OCI-LY3 (cell line): ENCODE measurements around the gene TBC1D21.
"Not testable (repeated sequence)": the region's sequence is repeated elsewhere in the genome, so short reads cannot be mapped to it uniquely, and the experiment has no call there.

Source experiments
- H2AFZ ChIP-seq: fragments of 200-600, 300-600 bp; shearing (Covaris generic); 2 replicates; pipeline ENCODE4 v1.6.0; 2014; ENCODE audit warnings: antibody characterized with exemption, low read depth, low read length
- H3K27ac ChIP-seq: fragments of 200-600, 300-600 bp; sonication (generic); 2 replicates; pipeline ENCODE4 v1.5.1; 2014; ENCODE audit warnings: mild to moderate bottlenecking, low read length, moderate library complexity, mixed read lengths
- H3K27me3 ChIP-seq: fragments of 200-600, 300-600 bp; sonication (generic); 2 replicates; pipeline ENCODE4 v1.6.1; 2014; ENCODE audit warnings: low read depth, low read length, mixed read lengths
- H3K36me3 ChIP-seq: fragments of 200-600, 300-600 bp; sonication (generic); replicated peaks from 2 replicates; pipeline ENCODE3; 2014; ENCODE audit warnings: low read depth, low read length, mixed read lengths
- H3K4me1 ChIP-seq: fragments of 300-600, 200-600 bp; sonication (generic); 2 replicates; pipeline ENCODE4 v1.6.1; 2014; ENCODE audit warnings: low read length, mixed read lengths
- H3K4me2 ChIP-seq: fragments of 200-600, 300-600 bp; sonication (generic); 2 replicates; pipeline ENCODE4 v1.6.1; 2014; ENCODE audit warnings: low read length, mixed read lengths
- H3K4me3 ChIP-seq: fragments of 300-600, 200-600 bp; sonication (generic); 2 replicates; pipeline ENCODE4 v1.5.1; 2014; ENCODE audit warnings: antibody characterized with exemption, mild to moderate bottlenecking, low read length, moderate library complexity
- H3K79me2 ChIP-seq: fragments of 300-600, 200-600 bp; shearing (Covaris generic); 2 replicates; pipeline ENCODE4 v1.6.1; 2014; ENCODE audit warnings: mild to moderate bottlenecking, low read length, mixed read lengths
- H3K9ac ChIP-seq: fragments of 300-600, 200-600 bp; shearing (Covaris generic); 2 replicates; pipeline ENCODE4 v1.6.0; 2014; ENCODE audit warnings: mild to moderate bottlenecking, low read length, moderate library complexity
- H3K9me3 ChIP-seq: fragments of 200-600, 300-600 bp; shearing (Covaris generic); 2 replicates; pipeline ENCODE4 v1.6.1; 2014; ENCODE audit warnings: low read length, mixed read lengths; ENCODE audit not compliant: insufficient read depth
- H4K20me1 ChIP-seq: fragments of 200-600, 300-600 bp; sonication (generic); 2 replicates; pipeline ENCODE4 v1.6.1; 2016; ENCODE audit warnings: low read length, mixed read lengths; ENCODE audit not compliant: insufficient read depth
- CTCF ChIP-seq: fragments of 200-600, 300-600 bp; sonication (generic); IDR thresholded peaks from 2 replicates; pipeline ENCODE4 v1.5.1; 2014; ENCODE audit warnings: antibody characterized with exemption, low read length, low read depth
- EZH2phosphoT487 ChIP-seq: fragments of 200-600 bp; shearing (Covaris generic); IDR thresholded peaks from 2 replicates; pipeline ENCODE4 v1.6.1; 2018; ENCODE audit warnings: antibody characterized with exemption, mixed run types, low read depth

Gene TBC1D21

GRCh38 chr15:73937296-73937695 is 63.9 kb downstream of the TBC1D21 start:
- Histone ChIP-seq H3K9ac (no peak overlapping the region), H3K79me2 (no peaks in the 10 kb centered on the region), H3K36me3 (no peaks in the 10 kb centered on the region), H3K4me1 (no peaks in the 10 kb centered on the region), H3K4me2 (no peak overlapping the region), H4K20me1 (no peaks in the 10 kb centered on the region), H3K4me3 (no peak overlapping the region), H2AFZ (no peak overlapping the region), H3K27ac (no peak overlapping the region), H3K9me3 (no peaks in the 10 kb centered on the region), H3K27me3 (no peaks in the 10 kb centered on the region)
- TF ChIP-seq CTCF: no peak
- no peak for TF ChIP-seq EZH2phosphoT487

DNA sequence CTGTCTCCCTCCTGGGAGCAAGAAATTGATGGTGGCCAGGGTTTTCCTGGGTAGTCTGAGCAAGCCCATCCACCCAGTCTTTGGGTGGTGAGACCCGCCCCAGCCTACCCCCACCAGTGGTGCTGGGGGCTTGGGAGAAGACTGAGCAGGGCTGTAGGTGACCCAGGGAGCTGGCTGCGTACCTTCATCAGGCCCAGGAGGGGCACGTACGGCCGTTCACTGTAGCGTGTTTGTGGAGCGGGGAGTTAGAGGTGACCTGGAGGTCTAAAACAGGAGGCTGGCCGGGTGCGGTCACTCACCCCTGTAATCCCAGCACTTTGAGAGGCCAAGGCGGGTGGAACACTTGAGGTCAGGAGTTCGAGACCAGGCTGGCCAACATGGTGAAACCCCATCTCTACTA is 64.4 kb downstream of the TBC1D21 start:
- Histone ChIP-seq H3K36me3 (no peaks in the 10 kb centered on the region), H3K4me2 (no peak overlapping the region), H3K9me3 (no peaks in the 10 kb centered on the region), H3K27ac (no peak overlapping the region), H3K9ac (no peak overlapping the region), H3K4me3 (no peak overlapping the region), H3K4me1 (no peaks in the 10 kb centered on the region), H3K27me3 (0 out of 2 replicates have a peak, but pooled peaks cover under 1% of the 10 kb centered on the region), H3K79me2 (no peaks in the 10 kb centered on the region), H4K20me1 (no peaks in the 10 kb centered on the region), H2AFZ (no peak overlapping the region)
- TF ChIP-seq CTCF (no peak), EZH2phosphoT487 (no peak)

- not testable (repeated sequence) for H2AFZ ChIP-seq, H3K79me2 ChIP-seq, H3K4me1 ChIP-seq, H3K9ac ChIP-seq, H3K9me3 ChIP-seq, H3K4me3 ChIP-seq, H3K27me3 ChIP-seq, H3K4me2 ChIP-seq, H4K20me1 ChIP-seq, H3K27ac ChIP-seq, H3K36me3 ChIP-seq
Measured at GRCh38 chr15:73938516-73938915, 65.2 kb downstream of the TBC1D21 start.
